HG02938 (cell line): ENCODE data around the gene ACP5.
"Not testable (repeated sequence)": the region's sequence is repeated elsewhere in the genome, so short reads cannot be mapped to it uniquely, and the experiment has no call there.

Source experiments
- ATAC-seq: cut with Tn5 transposase; IDR thresholded peaks from one replicate; pipeline ENCODE4 v1.9.1; 2021; ENCODE audit warnings: mild to moderate bottlenecking, moderate library complexity; ENCODE audit not compliant: unreplicated experiment

ACP5 gene

GRCh38 chr19:11580116-11580515 lies 2.7 kb upstream of the ACP5 start:
- ATAC-seq = no peak

- ATAC-seq = no peak
Measured at GRCh38 chr19:11578258-11579142, 1.1 kb upstream of the ACP5 start.

GRCh38 chr19:11576227-11576626 lies 1.2 kb downstream of the ACP5 start:
- ATAC-seq = no peak

GRCh38 chr19:11574689-11575088 lies 2.8 kb downstream of the ACP5 start:
- ATAC-seq = no peak

- ATAC-seq = not testable (repeated sequence)
Measured at GRCh38 chr19:11573763-11574162, 3.7 kb downstream of the ACP5 start.

GRCh38 chr19:11573354-11573753 lies 4.1 kb downstream of the ACP5 start:
- not testable (repeated sequence) for ATAC-seq

GRCh38 chr19:11570039-11570462 lies 7.4 kb downstream of the ACP5 start:
- no peak for ATAC-seq

GRCh38 chr19:11566164-11566563 lies 11.3 kb downstream of the ACP5 start:
- no peak for ATAC-seq

- not testable (repeated sequence) for ATAC-seq
Measured at GRCh38 chr19:11565649-11565980, 11.8 kb downstream of the ACP5 start.

GRCh38 chr19:11564082-11564807 lies 13.2 kb downstream of the ACP5 start:
- ATAC-seq = not testable (repeated sequence)

GRCh38 chr19:11563532-11563931 lies 13.9 kb downstream of the ACP5 start:
- ATAC-seq = no peak

- ATAC-seq = no peak
Measured at GRCh38 chr19:11560404-11561051, 16.9 kb downstream of the ACP5 start.

- ATAC-seq = peak; percentile 66
Measured at GRCh38 chr19:11558881-11559828, 18.3 kb downstream of the ACP5 start, which contains the start of gene ELOF1. Gene ELOF1 (minus strand): TSS chr19:11559230. CDS start chr19:11554347, 4,883 bp downstream.

- no peak for ATAC-seq
Measured at GRCh38 chr19:11556634-11557420, 20.6 kb downstream of the ACP5 start.

- no peak for ATAC-seq
Measured at GRCh38 chr19:11555246-11555645, 22.2 kb downstream of the ACP5 start.

- no peak for ATAC-seq
Measured at GRCh38 chr19:11554160-11554559, 23.3 kb downstream of the ACP5 start.

- ATAC-seq = no peak
Measured at GRCh38 chr19:11552666-11553372, 24.6 kb downstream of the ACP5 start.

- no peak for ATAC-seq
Measured at GRCh38 chr19:11551603-11552235, 25.7 kb downstream of the ACP5 start.
